Activated CD4-positive, alpha-beta T cell treated with anti-CD3 and anti-CD28 coated beads, Interleukin-2, Interleukin-6, amounts not matched to agents 100 ng/mL and 50 ng/mL, durations not matched to agents 16 hours and 8 hours (primary cell): ENCODE data around the gene NEU4.
"Not testable (repeated sequence)": the region's sequence is repeated elsewhere in the genome, so short reads cannot be mapped to it uniquely, and the experiment has no call there.

Source experiments
- DNase-seq: peaks from one replicate; pipeline ENCODE4 v3.0.0-alpha.2; 2020

NEU4 gene

DNA sequence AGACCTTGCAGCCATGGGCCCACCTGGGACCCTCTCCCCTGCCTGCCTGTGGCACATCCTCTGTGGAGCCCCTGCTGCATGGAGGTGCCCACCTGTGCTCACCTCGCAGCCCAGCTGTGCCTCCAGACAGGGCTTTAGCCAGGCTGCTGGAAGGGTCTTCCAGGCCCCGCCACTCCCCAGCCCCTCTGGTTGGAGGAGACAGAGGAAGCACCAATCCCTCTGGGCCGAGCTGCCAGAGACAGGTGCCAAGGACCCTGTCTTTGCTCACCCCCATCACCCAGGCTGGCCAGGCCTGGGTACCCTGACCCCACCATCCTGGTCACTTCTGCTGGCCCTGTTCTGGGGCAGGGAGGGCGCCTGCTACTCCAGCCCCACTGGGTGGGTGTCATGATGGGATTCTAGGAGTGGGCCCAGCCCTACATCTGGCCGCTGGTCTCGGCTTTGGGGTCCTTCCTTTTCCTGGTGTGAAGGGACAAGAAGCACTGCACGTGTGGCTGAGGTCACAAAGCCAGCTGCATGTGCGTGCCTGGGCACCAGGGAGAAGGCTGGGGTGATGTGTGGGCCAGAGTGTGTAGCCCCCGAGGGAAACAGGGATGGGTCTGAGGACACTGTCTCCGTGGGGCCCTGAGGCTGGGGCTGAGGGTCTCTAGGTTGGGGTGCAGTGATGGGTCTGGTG is 9.3 kb upstream of the NEU4 start:
- DNase-seq: no peak

DNA sequence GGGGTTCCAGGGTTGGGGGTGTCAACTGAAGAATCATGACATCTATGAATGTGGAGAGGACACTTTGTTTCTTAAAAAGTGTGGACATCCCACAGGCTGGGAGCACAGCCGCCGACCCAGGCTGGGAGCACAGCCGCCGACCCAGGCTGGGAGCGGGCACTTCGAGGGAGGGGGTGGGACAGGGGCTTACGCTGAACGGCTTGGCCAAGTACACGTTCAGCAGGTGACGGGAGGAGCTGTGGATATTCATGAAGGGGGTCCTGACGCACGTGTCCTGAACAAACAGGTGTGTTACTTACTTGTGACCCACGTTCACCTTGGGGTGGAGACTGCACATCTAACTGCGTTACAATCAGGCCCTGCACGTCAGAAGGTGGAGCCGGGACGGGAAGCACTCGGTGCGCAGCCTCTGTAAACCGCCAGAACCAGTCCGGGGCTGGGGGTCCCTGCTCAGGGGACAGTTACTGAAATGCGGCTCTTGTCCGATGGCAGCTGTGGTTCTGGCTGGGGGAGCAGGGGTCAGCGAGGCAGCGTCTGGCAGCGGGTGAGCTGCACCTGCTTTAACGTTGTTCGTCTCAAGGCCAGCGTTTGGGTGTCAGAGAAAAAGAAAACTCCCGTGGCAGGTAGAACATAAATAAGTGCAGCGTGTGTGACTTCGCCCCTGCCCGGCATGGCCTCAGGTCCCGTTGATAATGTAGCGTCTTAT is 8.6 kb upstream of the NEU4 start:
- DNase-seq: not testable (repeated sequence)

DNA sequence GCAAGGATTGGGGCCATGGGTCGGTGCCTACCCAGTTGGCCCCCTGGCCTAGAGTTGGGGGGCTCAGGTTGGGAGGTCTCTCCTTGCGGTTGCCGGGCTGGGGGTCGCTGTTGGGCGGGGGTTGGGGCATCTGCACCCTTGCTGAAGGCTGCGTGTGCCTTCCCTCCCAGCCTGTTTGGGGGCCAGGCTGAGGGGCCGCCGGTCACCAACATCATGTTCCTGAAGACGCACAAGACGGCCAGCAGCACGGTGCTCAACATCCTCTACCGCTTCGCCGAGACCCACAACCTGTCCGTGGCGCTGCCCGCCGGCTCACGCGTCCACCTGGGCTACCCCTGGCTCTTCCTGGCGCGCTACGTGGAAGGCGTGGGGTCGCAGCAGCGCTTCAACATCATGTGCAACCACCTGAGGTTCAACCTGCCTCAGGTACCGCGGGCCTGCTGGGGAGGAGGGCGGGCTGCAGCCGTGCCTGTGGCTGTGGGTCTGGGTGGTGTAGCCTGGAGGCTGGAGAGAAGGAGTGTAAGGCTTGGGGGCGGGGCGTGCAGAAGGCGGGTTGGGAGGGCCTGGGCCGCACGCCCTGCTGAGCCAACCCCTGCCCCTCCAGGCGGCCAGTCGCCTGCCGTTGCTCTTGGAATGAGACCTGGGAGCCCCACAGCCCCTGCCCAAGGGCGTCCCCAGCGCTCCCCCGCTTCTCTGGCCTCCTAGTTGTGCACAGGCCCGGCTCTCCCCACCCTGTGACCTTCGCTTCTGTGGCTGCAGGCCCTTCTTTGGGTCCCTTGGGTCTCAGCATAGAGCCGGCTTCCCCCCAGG is 7.2 kb upstream of the NEU4 start:
- no peak for DNase-seq

DNA sequence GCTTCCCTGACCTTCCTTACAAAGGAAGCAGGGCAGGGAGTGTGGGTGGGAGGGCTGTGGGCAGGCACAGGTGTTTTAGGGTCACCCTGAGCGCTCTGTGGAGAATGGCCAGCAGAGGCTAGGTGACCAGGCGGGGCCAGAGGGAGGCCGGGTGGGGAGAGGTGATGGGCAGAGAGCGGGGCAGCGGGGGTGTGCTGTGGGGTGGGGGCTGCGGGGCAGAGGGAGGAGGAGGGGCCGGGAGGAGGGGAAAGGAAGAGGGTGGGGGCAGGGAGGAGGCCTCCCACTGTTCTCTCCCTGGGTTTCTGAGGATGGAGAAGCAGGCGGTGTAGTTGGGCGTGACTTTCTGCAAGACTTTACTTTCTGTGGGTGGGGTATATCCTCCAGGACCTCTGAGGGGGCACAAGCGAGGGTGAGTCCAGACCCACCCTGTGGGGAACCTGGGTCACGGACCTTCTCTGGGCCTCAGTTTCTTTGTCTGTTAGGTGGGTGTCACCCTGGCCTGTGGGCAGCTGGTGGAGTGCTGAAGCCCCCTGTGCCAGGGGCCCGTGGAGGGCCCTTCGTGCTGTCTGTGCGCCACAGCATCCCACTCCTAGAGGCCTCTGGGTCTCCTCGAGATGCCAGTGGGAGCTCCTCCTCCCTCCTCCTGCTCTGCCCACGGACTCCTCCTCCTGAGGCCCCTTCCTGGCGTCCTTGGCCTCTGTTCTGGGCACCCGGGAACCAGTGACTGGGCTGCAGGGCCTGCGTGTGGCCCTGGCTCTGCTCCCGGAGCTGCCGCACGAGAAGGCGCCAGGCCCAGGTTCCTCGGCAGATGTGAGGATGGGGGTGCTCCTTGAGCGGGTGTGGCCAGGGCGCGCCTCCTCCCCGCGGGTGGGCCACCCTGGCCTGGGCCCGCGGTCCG is 6.3 kb upstream of the NEU4 start:
- DNase-seq: no peak

DNA sequence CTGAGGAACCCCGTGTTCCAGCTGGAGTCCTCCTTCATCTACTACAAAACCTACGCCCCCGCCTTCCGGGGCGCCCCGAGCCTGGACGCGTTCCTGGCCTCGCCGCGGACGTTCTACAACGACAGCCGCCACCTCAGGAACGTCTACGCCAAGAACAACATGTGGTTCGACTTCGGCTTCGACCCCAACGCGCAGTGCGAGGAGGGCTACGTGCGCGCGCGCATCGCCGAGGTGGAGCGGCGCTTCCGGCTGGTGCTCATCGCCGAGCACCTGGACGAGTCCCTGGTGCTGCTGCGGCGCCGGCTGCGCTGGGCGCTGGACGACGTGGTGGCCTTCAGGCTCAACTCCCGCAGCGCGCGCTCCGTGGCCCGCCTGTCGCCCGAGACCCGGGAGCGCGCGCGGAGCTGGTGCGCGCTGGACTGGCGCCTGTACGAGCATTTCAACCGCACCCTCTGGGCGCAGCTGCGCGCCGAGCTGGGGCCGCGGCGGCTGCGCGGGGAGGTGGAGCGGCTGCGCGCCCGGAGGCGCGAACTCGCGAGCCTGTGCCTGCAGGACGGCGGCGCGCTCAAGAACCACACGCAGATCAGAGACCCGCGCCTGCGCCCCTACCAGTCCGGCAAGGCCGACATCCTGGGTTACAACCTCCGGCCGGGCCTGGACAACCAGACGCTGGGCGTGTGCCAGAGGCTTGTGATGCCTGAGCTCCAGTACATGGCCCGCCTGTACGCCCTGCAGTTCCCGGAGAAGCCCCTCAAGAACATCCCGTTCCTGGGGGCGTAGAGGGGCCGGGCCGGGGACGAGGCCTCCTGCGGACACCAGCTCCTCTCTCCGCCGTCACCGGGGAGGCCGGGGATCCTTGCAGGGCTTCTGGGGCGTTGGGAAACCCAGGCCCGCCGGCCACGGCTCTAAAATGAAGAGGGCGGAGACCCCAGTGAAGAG is 5.3 kb upstream of the NEU4 start:
- DNase-seq: peak; percentile 53

DNA sequence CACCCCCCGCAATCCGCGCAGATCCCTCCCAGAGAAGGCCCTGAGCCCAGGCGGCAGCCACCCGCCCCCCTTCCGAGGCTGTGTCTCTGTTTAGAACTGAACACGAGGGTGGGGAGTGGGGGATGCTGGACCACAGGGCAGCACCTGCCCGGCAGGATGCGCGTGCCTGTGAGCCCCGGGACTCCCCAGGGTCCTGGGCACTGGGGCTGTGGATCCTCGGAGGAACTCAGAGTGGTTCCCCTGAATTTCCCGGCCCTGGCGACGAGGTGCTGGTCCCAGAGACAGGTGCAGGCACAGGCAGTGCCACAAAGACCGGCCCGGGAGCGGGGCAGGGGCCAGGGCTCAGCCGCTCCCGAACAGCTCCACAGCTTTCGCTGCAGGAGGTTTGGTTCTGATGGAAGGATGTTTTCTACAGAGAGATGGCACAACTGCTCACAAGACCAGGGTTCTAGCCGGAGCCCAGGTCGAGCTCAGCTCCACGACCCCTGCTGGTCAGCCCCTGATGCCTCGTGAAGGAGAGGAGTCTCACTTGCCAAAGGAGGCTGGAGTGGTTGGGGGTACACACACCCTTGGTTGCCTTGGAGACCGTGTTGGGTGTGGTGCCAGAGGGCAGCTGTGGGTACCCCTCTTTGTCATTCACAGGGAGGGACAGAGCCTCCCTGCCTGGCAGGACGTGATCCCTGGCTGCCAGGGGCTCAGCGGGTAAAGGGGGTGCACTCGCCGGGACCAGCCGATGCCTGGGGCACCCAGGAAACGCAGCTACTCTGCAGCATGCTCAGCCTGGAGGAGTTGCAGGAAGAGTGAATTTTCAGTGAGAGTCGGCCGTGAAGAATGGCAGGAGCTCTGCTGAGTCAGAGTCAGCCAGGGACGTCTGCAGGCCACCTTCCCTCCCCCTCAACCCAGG is 4.4 kb upstream of the NEU4 start:
- DNase-seq: peak; percentile 33

DNA sequence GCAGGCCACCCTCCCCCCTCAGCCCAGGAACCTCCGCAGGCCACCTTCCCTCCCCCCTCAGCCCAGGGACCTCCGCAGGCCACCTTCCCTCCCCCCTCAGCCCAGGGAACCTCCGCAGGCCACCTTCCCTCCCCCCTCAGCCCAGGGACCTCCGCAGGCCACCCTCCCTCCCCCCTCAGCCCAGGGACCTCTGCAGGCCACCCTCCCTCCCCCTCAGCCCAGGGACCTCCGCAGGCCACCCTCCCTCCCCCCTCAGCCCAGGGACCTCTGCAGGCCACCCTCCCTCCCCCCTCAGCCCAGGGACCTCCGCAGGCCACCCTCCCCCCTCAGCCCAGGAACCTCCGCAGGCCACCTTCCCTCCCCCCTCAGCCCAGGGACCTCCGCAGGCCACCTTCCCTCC is 2.8 kb upstream of the NEU4 start:
- not testable (repeated sequence) for DNase-seq

DNA sequence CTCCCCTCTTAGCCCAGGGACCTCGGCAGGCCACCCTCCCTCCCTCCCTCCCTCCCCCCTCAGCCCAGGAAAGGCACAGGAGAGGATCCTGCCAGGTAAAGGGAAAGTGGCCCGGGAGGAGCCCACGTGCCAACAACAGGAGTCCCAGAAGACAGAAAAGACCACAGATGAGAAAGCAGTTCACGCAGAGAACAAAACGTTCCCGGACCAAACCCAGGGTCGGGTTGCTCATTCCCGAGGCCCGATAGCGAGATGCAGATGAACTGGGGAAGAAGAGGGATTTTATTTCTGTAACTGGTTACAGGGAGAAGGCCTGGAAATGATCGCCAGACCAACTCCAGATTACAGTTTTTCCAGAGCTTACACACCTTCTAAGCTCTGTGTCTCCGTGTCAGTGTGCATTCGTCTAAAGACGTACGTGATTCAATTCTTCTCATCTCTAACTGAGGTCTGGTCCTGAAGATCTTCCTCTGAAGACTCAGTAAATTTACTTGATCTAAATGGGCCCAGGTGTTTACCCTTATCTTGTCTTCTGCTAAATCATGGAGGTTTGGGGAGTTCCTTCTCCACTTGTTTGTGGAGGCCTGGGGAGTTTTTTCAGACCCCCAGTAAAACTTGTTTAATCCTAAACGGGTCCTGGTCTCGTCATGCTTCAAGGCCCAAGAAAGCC is 807 bp upstream of the NEU4 start:
- DNase-seq: no peak

DNA sequence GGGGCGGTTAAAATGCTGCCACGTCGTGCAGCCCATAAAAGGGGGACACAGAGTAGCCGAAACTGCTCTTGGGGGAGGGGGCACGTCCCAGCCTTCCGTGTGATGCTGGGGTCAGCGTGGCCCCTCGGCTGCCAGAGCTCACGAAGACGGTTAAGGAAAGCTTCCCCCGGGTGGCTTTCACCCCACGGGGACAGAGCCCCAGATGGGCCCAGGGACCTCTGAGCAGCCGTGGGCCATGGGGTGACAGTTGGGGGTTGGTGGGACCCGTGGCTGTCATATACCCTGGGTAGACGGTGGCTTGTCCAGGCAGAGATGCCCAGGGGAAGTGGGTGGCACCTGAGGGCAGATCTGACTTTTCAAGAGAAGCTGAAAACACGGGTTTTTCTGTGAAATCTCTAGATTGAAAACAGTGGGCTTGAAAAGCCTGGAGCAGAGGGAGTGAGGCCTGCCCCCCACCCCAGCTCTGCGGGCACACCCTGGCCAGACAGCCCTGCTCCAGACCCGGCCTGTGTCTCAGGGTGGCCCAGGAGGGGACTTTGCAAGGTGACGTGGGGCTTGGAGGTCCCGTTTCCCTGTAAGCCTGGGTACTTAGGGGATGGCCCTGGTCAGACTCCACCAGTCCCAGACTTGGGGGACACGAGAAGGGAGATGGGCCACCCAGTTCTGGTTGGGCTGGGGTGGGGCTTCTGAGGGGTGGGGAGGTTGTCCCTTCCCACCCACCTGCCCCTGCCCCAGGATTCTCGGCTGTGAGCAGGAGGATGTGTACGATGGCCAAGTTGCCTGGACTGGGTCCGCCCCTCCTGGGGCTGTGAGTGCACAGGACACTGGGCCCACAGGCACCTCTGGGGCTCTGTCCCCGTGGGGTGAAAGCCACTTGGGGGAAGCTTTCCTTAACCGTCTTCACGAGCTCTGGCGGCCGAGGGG is 652 bp downstream of the NEU4 start:
- DNase-seq: no peak

DNA sequence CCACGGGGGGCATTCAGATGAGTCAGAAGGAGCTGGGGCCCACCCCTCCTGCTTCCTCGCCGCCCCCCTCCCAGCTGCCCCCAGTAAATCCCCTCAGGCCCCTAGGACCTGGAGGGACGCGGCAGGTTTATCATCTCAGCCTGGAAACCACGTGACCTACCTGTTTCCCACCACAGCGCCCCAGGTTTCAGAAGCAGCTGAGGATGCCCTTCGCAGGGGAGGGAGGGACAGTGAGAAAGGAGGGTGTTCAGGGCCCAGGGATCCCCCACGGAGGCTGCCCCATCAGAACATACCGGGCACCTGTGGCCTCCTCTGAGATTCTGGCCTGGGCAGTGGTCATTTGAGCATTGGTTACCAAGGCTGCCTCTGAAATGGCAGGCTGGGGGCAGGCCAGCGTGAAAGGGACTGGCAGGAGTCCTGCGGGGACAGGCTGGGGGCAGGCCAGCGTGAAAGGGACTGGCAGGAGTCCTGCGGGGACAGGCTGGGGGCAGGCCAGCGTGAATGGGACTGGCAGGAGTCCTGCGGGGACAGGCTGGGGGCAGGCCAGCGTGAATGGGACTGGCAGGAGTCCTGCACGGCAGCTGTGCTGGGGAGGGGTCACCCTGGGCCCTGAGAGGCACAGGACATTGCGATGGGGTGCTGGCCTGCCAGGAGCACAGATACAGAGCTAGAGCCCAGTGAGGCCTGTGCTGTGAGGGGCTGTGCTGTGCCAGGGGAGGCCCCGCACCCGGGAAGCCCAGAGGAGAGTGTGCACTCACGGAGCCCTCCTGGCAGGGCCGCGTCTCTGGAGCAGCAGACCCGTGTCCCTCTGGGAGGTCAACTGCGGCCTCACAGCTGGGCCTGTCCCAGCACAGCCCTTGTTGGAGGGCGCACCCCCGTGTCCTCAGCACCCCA is 1.6 kb downstream of the NEU4 start:
- DNase-seq: no peak

DNA sequence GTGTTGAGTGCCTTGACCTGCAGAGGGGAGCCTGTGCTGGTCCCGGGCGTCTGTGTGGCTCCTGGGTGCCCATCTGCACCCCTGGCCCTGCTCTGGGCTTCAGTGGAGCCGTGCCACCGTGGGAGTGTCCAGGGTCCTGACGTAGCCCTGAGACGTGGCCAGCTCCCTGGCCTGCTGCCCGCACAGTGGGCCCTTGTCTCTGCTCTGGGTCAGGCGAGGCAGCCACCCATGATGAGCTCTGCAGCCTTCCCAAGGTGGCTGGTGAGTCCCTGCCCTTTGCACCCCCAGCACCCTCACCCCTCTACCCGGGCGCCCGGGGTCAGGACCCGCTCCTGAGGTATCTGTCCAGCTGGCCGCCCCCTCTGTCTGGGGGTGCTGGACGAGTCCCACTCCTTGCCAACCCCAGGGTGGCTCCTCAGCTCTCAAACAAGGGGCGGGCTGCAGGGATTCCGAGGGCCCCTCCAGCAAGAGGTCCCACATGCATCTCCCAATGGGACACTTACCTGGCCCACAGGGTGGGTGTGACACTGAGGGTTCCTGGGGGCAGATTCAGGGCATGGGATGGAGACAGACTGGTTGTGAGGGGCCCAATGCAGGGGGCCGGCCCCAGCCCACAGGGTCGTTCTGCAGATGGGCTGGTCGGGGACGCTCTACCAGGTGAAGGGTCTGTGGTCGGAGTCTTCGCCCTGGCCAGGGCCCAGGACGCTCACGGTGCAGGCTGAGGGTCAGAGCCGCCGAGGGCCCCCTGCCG is 2.4 kb downstream of the NEU4 start:
- no peak for DNase-seq

DNA sequence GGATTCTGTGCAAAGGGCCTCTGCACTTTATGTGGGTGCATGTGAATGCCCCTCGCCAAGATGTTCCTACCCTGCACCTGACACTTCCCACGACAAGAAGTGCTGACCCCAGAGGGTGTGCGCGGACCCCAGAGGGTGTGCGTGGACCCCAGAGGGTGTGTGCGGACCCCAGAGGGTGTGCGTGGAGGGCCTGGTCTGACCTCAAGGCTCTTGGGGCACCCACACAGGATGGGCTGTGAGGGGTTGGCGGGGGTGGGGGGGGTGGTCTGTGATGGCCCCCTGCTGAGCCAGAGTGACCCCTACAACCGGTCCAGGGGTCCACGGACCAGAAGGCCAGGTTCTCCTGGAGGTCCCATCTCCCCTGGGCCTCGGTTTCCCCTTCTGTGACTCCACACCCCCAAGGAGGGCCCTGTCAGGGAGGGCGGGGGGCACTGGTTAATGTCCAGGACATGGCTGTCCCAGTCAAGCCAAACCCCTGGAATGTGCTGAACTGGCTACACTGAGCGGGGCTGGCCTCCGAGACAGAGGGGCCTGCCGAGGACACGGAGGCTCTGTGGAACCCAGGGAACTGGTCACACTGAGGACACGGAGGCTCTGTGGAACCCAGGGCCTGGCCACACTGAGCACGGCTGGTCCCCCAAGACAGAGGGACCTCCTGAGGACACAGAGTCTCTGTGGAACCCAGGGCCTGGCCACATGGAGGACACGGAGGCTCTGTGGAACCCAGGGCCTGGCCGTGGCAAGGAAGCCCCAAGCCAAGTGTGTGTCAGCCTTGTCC is 3.1 kb downstream of the NEU4 start:
- DNase-seq: no peak

DNA sequence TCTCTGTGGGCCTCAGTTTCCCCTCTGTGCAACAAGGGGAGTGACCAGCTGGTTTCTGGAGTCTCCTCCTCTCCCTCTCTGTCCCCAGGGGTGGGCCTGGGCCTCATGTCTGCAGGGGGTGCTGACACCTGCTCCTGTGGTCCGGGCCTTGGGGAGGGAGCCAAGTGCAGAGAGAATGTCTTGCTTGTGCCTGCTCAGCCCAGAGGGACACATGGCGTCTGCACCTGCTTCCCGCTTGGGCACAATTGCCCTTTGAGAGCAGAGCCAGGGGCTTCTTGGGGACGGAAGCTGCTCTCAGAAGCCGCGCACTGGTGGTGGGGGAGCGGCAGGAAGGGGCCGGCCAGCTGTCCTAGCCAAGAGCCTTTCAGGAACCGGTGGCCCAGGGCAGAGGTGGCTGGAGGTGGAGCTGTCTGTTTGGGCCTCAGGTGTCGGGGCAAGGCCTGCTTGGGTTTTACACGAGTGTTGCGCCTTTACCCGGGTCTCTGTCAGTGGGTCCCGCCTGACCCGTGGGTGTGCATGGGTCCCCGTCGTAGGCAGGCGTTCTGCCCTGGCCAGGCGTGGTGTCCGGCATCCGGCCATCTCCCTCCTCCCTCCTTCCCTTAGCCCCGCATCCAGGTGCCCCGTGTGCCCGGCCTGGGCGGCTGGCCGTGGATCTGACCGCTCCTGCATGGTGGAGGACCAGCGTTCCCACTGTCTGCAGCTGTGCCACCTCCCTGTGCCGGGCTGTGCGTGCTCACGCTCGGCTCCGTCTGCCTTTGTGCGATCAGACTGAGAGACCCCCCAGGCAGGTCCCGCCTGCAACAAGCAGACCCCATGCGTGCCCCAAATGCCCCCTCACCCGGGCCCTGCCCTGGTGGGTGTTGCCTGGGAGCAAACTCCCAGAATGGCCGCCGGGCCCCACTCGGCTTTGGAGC is 4.0 kb downstream of the NEU4 start:
- no peak for DNase-seq

DNA sequence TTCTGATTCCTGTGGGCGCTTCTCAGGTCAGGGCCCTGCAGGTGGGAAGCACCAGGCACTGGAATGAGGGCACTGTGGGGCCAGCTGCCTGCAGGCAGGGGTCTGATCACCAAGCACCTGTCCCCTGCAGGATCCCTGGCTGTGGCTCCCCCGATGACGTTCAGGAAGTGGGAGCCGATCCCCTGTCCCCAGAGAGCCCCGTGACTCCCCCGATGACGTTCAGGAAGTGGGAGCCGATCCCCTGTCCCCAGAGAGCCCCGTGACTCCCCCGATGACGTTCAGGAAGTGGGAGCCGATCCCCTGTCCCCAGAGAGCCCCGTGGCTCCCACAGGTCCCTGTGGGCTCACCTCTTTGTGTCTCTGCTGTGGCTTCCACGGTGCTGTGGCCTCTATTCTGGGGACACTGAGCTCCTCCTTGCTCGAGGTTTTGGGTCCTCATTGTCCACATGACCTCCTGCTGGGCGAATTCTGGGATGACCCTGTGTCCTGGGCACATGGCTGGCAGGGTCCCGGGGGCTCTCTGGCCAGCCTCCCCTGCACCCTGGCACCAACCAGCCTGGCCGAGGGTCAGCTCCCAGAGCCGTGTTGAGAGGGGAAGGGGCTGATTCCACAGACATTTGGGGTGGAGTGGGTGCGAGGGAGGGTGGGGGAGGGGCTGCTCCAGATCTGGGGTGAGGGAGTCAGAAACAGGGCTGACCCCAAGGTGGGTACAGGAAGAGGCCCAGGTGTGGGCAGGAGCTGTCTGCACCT is 4.8 kb downstream of the NEU4 start:
- DNase-seq: no peak

DNA sequence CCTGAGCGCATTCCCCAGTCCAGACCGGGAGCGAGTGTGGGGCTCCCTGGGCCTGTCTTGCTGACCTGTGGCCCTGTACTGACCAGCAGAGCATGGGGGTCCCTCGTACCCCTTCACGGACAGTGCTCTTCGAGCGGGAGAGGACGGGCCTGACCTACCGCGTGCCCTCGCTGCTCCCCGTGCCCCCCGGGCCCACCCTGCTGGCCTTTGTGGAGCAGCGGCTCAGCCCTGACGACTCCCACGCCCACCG is 5.3 kb downstream of the NEU4 start:
- no peak for DNase-seq
